ENCODE results near the gene IQGAP3. TPM values are rescaled to one million over a fixed set of nuclear protein-coding genes. Genes with fewer than 3 reads are reported as not detected.
A peak's percentile ranks its signal among the peaks of the same experiment; 100 is the strongest.

Gene IQGAP3
- total RNA-seq, 2 experiments from 2014 or later = 24.3 to 31.3 TPM

DNA sequence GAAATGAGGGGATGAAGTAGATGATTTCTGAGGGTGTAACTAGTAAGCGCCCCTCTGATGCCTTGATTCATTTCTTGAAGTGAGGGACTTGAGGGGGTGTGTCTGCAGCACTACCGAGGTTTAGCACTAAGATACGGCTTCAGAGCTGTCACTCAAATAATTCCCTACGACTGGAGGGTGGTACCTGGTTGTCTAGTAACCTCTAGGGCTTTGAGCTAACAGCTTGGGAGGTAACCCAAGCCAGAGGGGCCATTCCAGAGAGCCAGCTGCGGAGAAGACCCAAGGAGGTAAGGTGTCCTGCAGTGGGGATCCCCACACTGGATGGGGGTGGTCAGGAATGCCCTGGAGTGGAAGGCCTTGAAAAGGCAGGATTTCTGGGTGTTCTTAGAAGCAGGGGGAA, 7.1 kb upstream of the IQGAP3 start, which contains the start of gene TTC24:
TTC24 (plus strand) TSS at position 252 of the 400 bp plus-strand sequence. CDS start 1,642 bp downstream, outside the sequence.
- Mint-ChIP-seq H3K27me3 (peaks cover 7% of the 10 kb centered on the region), H3K27ac (no peak within 1 kb of the TSS), H3K36me3 (no peaks in the 10 kb centered on the region), H3K9me3 (ENCODE audit: low read depth) (no peaks in the 10 kb centered on the region), H3K4me1 (peaks cover 25% of the 10 kb centered on the region), H3K4me3 (no peak within 1 kb of the TSS)
- CTCF ChIA-PET = interaction anchor here (0.8 to 2.0 kb wide), 4 partner anchors 21 to 99 kb away, joined by 3 to 7 read pairs (median 5); no protein-coding TSS in a partner anchor
- no peak for DNase-seq
- ATAC-seq = no peak

GRCh38 chr1:156578055-156578454, 5.7 kb upstream of the IQGAP3 start:
- CTCF ChIA-PET = interaction anchor here (2.0 kb wide), 1 partner anchor 22 kb away, joined by 7 read pairs; no protein-coding TSS in a partner anchor
- peaks cover 17% of the 10 kb centered on the region for H3K4me1 Mint-ChIP-seq
- ATAC-seq (no peak), DNase-seq (no peak)
- no peak overlapping the region for H3K27ac Mint-ChIP-seq
- H3K9me3 Mint-ChIP-seq (ENCODE audit: low read depth) = no peaks in the 10 kb centered on the region
- no peak overlapping the region for H3K4me3 Mint-ChIP-seq
- no peaks in the 10 kb centered on the region for H3K36me3 Mint-ChIP-seq
- peaks cover 18% of the 10 kb centered on the region for H3K27me3 Mint-ChIP-seq

GRCh38 chr1:156577550-156577949, 5.2 kb upstream of the IQGAP3 start:
- no peaks in the 10 kb centered on the region for H3K36me3 Mint-ChIP-seq
- DNase-seq = no peak
- peaks cover 20% of the 10 kb centered on the region for H3K4me1 Mint-ChIP-seq
- H3K27me3 Mint-ChIP-seq = peaks cover 22% of the 10 kb centered on the region
- ATAC-seq = no peak
- CTCF ChIA-PET = interaction anchor here (0.9 to 2.0 kb wide), 2 partner anchors 23 to 50 kb away, joined by 3 to 7 read pairs; no protein-coding TSS in a partner anchor
- no peak overlapping the region for H3K4me3 Mint-ChIP-seq
- no peaks in the 10 kb centered on the region for H3K9me3 Mint-ChIP-seq (ENCODE audit: low read depth)
- H3K27ac Mint-ChIP-seq = no peak overlapping the region

DNA sequence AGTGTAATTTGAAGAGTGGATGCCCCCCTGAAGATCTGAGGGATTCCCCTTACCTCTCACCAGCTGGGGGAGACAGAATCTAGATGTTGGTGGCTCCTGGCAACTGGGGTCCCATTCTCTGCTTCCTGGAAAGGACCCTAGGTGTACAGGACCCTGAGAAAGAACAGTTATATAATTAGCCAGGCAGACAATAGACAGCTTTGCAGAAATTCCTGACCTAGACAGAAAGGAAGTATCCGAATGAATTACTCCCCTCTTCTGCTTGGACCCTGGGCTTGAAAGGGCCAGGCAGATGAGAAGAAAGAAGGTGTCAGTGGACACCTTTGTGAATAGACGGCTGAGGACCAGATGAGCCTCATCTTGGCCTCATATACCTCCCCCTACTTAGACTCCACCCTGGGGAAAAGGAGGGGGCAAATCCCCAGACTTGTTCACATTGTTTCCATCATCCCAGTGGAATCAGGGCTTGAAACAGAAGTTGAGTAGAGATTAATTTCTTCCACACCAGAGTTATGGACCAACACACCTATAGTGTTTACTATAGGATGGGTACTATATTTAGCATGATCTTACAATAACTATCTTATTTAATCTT, 1.8 kb upstream of the IQGAP3 start:
- Mint-ChIP-seq H3K4me3 (no peak overlapping the region), H3K27ac (no peak overlapping the region), H3K9me3 (ENCODE audit: low read depth) (no peaks in the 10 kb centered on the region), H3K4me1 (peaks cover 26% of the 10 kb centered on the region), H3K27me3 (peaks cover 28% of the 10 kb centered on the region), H3K36me3 (peaks cover 8% of the 10 kb centered on the region)
- DNase-seq (no peak), ATAC-seq (no peak)
- CTCF ChIA-PET = interaction anchor here (0.6 to 4.0 kb wide), 4 partner anchors 9 to 871 kb away, joined by 3 to 18 read pairs (median 4); no protein-coding TSS in a partner anchor

DNA sequence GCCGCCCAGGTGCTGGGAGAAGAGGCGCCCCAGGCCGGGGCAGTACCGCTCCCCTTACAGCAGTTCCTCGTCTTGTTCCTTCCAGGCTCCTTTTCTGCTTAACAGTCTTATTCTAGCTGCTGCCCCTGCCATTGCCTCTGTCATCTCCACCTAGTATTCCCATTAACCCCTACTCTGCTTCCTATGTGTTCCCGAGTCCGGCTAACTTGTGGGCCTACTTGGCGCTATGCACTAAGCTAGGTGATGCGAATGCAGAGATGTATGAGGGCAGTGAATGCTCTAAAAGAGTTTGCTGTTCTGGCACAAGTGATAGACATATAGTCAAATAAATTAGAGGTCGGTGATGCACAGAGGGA, 276 bp upstream of the IQGAP3 start:
- Mint-ChIP-seq H3K4me1 (peaks cover 26% of the 10 kb centered on the region), H3K9me3 (ENCODE audit: low read depth) (no peaks in the 10 kb centered on the region), H3K27ac (peak overlapping the region; percentile 58), H3K27me3 (peaks cover 28% of the 10 kb centered on the region), H3K36me3 (peaks cover 8% of the 10 kb centered on the region), H3K4me3 (peak overlapping the region; percentile 91)
- CTCF ChIA-PET = interaction anchor here (1.7 to 4.0 kb wide), 4 partner anchors 9 to 117 kb away, joined by 4 to 18 read pairs (median 6); no protein-coding TSS in a partner anchor
- no peak for ATAC-seq
- DNase-seq = no peak

DNA sequence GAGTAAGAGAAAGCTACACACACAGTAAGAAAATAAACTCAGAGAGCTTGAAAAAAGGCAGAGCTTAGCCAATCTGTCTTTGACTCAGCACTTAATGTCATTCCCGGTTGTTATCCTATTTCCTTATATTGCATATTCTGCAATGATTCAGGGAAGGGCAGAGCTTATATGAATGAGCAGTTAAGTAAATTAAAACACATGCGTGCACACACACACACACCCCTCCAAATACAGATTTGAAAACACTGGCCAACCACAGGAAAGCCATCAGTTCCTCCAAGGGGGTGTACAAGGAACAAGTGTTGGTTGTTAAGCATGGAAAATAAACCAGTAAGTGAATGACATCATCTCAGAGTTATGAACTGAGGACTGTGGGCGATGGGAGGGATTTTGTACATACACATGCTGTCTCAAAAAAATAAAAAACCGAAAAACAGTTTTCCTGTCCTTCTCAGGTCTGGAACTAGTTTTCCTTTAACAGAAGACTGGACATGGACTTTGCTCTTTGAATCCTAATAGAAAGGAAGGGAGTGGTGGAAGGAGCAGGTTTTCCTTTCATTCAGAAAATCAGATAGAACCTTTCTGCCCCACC, 1.0 kb downstream of the IQGAP3 start:
- ATAC-seq = no peak
- Mint-ChIP-seq H3K36me3 (peaks cover 8% of the 10 kb centered on the region), H3K27me3 (peaks cover 28% of the 10 kb centered on the region), H3K27ac (no peak overlapping the region), H3K4me1 (peaks cover 26% of the 10 kb centered on the region), H3K9me3 (ENCODE audit: low read depth) (no peaks in the 10 kb centered on the region), H3K4me3 (peak overlapping the region; percentile 91)
- no peak for DNase-seq
- CTCF ChIA-PET = interaction anchor here (0.7 to 4.0 kb wide), 11 partner anchors 11 to 186 kb away, joined by 3 to 18 read pairs (median 4); no protein-coding TSS in a partner anchor

DNA sequence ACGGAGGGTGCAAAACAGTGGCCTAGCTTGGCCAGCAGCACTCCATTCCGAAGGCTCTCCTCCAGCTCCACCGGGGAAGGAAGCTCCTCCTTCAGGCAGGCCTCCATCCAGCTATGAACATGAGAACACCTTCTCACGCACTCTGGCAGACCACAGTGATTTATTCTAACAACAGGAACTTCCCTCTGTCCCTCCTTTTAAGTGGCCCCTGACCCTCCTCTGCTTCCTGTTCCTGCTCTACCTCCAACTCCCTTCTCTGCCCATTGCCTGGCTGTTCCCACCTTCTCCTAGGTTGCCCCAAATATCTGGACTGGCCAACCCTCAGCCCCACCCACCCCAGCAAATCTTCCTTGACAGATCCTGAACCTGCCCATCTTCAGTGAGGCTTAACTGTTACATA, 5.9 kb downstream of the IQGAP3 start:
- Mint-ChIP-seq H3K36me3 (peaks cover 19% of the 10 kb centered on the region), H3K27me3 (peaks cover 3% of the 10 kb centered on the region), H3K4me1 (peaks cover 8% of the 10 kb centered on the region), H3K9me3 (ENCODE audit: low read depth) (no peaks in the 10 kb centered on the region), H3K27ac (no peak overlapping the region), H3K4me3 (no peak overlapping the region)
- DNase-seq (no peak), ATAC-seq (no peak)
- CTCF ChIA-PET = interaction anchor here (0.6 to 3.2 kb wide), 4 partner anchors 11 to 86 kb away, joined by 3 to 9 read pairs (median 4); no protein-coding TSS in a partner anchor

DNA sequence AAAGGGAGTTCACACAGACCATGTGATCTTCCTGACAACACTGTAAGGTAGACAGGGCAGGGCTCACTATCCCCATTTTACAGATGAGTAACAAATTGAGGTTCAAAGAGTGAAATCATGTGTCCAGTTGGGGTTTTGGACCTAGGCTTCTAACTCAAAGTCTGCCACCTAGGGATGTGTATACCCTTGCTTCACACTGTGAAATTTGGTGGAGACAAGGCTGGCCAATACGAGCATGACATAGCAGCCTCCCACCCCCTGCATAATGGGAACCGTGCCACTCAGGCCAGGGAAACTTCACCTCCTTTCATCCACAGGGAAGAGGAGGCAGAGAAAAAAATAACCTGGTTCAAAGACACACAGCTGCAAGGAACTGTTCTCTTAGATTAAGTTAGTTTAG, 6.8 kb downstream of the IQGAP3 start:
- CTCF ChIA-PET = interaction anchor here (1.0 to 3.2 kb wide), 2 partner anchors 17 to 85 kb away, joined by 5 to 9 read pairs; no protein-coding TSS in a partner anchor
- Mint-ChIP-seq H3K4me1 (no peaks in the 10 kb centered on the region), H3K4me3 (no peak overlapping the region), H3K36me3 (peaks cover 19% of the 10 kb centered on the region), H3K27ac (no peak overlapping the region), H3K9me3 (ENCODE audit: low read depth) (no peaks in the 10 kb centered on the region), H3K27me3 (no peaks in the 10 kb centered on the region)
- no peak for DNase-seq
- ATAC-seq = no peak

- Mint-ChIP-seq H3K4me3 (no peak overlapping the region), H3K4me1 (no peaks in the 10 kb centered on the region), H3K27me3 (no peaks in the 10 kb centered on the region), H3K27ac (no peak overlapping the region), H3K36me3 (peaks cover 22% of the 10 kb centered on the region), H3K9me3 (ENCODE audit: low read depth) (no peaks in the 10 kb centered on the region)
- ATAC-seq (no peak), DNase-seq (no peak)
- CTCF ChIA-PET = interaction anchor here (1.4 to 1.8 kb wide), 2 partner anchors 13 to 175 kb away, joined by 3 to 6 read pairs; no protein-coding TSS in a partner anchor
These were observed 11.7 kb downstream of the IQGAP3 start for GRCh38 chr1:156560585-156561163.

DNA sequence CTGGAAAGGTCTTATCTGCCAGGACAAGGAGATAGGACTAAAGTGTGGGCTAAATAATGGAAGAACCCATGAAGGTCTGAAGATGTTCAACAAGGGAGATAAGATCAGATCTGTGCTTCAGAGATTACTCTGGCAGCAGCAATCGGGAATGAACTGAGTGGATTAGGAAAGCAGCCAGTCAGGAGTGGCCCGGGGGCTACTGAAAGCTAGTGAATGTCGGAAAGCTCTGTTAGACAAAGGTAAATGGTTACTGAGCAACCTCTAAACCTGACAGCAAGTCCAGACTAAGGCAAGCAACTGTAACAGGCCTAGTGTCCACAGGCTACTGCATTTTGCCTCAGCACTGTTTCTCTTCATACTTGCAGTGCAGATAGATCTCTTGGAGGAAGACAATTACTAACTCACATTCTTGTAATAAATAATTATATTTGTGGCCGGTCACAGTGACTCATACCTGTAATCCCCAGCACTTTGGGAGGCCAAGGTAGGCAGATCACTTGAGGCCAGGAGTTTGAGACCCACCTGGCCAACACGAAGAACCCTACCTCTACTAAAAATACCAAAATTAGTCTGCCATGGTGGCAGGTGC, 12.5 kb downstream of the IQGAP3 start:
- H3K27ac Mint-ChIP-seq = no peak overlapping the region
- H3K9me3 Mint-ChIP-seq (ENCODE audit: low read depth) = no peaks in the 10 kb centered on the region
- H3K27me3 Mint-ChIP-seq = no peaks in the 10 kb centered on the region
- no peak overlapping the region for H3K4me3 Mint-ChIP-seq
- CTCF ChIA-PET = no interaction called here
- no peak for DNase-seq
- H3K36me3 Mint-ChIP-seq = peaks cover 23% of the 10 kb centered on the region
- H3K4me1 Mint-ChIP-seq = no peaks in the 10 kb centered on the region
- no peak for ATAC-seq

DNA sequence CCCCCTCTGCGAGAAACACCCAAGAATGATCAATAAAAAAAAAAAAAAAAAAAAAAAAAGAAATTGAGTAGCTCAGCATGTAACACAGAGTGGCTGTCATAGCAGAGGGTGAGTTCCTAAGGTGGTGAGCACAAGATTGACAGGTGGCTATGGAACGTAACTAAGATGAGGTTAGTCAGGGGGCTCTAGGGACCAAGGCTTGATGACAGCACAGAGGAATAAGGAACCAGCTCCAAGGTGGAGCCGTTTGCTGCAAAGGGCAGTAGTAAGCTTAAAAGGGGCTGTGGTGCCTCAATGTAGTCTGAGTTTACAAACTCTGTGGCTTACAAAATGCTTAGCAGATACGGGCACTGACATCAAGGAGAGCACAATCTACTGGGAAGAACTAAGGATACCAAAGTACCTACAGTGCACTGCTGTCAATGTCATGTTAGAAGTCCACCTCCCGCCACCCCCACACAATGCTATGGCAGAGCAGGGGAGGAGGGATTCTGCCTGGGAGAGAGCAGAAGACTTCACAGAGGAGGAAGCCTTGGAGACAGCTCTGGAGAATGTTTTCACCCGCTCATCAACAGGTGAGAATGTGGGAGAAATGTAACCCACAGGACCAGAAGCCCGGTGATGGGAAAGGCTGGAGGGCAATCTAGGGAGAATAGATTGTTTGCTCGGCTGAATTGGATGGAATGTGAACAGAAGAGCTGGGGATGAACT, 13.1 kb downstream of the IQGAP3 start:
- no peaks in the 10 kb centered on the region for H3K27me3 Mint-ChIP-seq
- DNase-seq (no peak), ATAC-seq (no peak)
- no peak overlapping the region for H3K4me3 Mint-ChIP-seq
- H3K9me3 Mint-ChIP-seq (ENCODE audit: low read depth) = no peaks in the 10 kb centered on the region
- H3K36me3 Mint-ChIP-seq = peaks cover 21% of the 10 kb centered on the region
- CTCF ChIA-PET = no interaction called here
- H3K27ac Mint-ChIP-seq = no peak overlapping the region
- H3K4me1 Mint-ChIP-seq = peaks cover under 1% of the 10 kb centered on the region

DNA sequence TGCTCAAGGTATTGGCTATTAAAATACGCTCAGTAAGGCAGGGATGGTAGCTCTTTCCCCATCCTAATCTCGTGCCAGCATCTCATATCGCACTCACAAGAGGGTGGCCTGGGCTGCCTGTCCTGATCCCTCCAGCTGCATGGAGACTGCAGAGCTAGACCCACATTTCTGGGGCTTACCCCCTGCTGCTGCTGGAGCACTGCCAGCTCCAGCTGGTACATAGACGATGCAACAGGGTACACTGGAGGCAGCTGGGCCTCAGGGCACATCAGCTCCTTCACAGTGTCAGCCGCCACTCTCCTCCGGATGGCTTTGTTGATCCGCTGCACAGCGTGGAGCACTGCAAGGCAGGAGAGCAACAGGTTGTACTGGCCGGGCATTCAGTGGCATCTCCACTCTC, 16.0 kb downstream of the IQGAP3 start:
- Mint-ChIP-seq H3K4me1 (peaks cover 15% of the 10 kb centered on the region), H3K9me3 (ENCODE audit: low read depth) (no peaks in the 10 kb centered on the region), H3K36me3 (peaks cover 19% of the 10 kb centered on the region), H3K27ac (no peak overlapping the region), H3K4me3 (no peak overlapping the region), H3K27me3 (no peaks in the 10 kb centered on the region)
- CTCF ChIA-PET = no interaction called here
- ATAC-seq = no peak
- DNase-seq = no peak

DNA sequence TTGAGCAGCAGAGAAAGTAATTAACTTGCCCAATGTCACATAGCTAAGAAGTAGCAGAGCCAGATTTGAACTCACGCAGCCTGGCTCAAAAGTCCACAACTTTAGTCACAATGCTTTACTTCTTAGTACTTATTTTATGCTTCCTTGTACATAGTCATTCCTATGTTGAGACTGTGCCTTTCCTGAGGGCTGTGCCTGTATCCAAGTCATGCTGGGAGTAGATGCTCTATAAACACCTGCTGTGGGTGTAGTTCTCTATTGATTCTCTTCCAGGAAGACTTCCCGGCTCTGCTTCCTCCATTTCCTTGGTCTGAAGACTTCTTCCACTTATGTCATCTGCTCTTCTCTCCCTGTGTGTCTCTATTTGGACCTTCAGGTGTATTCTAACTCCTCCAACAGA, 16.6 kb downstream of the IQGAP3 start:
- DNase-seq = no peak
- Mint-ChIP-seq H3K4me1 (peaks cover 15% of the 10 kb centered on the region), H3K36me3 (peaks cover 19% of the 10 kb centered on the region), H3K27ac (no peak overlapping the region), H3K9me3 (ENCODE audit: low read depth) (no peaks in the 10 kb centered on the region), H3K27me3 (no peaks in the 10 kb centered on the region), H3K4me3 (no peak overlapping the region)
- no peak for ATAC-seq
- CTCF ChIA-PET = interaction anchor here (1.1 to 1.9 kb wide), 3 partner anchors 11 to 334 kb away, joined by 3 to 6 read pairs (median 3); no protein-coding TSS in a partner anchor

Measured in activated CD8-positive, alpha-beta memory T cell treated with anti-CD3 and anti-CD28 coated beads, Interleukin-2, amount 10 ng/mL, durations not matched to agents 7 days and 5 days (primary cell).